K562 (cell line): ENCODE measurements around the gene HMX1. TPM values are rescaled to one million over a fixed set of nuclear protein-coding genes. Genes with fewer than 3 reads are reported as not detected.

ENCODE experiments used
- ATAC-seq: fragments of 200-7000 bp; cut with Tn5 transposase; 3 replicates; pipeline ENCODE4 v1.9.1; 2020; ENCODE audit warnings: moderate library complexity
- BruUV-seq: library from RNA; stranded (reverse); fragments of 400-500 nt; replicated peaks from 2 replicates; lab custom pipeline; 2021; lab: Mats Ljungman, UMichigan
- CTCF ChIA-PET: fragments of 300-600 bp; formaldehyde crosslinking; extraction: SDS; loops from one replicate; lab custom pipeline; 2021; ENCODE audit warnings: low intra/inter-chr PET ratio; lab: Yijun Ruan, JAX
- POLR2A ChIA-PET: fragments of 300-600, 350-650 bp; sonication (Branson Sonifier 250); formaldehyde crosslinking; extraction: SDS; loops from one replicate; lab custom pipeline; 2021; ENCODE audit warnings: antibody characterized with exemption, inconsistent platforms; lab: Yijun Ruan, JAX
- DNase-seq, 4 experiments: peaks; one replicate each; pipeline versions ENCODE4 v3.0.0 to v3.0.0-alpha.2; 2011 to 2018; ENCODE audit warnings: low spot score in 3 of 4, mixed read lengths in 3 of 4; ENCODE audit errors: extremely low read depth in 1 of 4
- FAIRE-seq: peaks from 2 replicates; lab custom pipeline; 2011; peaks lifted over from hg19 to GRCh38; lab: Jason Lieb, UNC
- H2AFZ ChIP-seq: 2 replicates; pipeline ENCODE4 v1.6.0; 2011; ENCODE audit warnings: low read depth, low read length, control low read depth, inconsistent platforms
- H3K27ac ChIP-seq: fragments of 200-600 bp; 3 replicates; pipeline ENCODE4 v1.8.0; 2011; ENCODE audit warnings: low read depth, mild to moderate bottlenecking, control low read depth, inconsistent platforms, low read length, moderate library complexity, mixed read lengths; ENCODE audit errors: extremely low read depth
- H3K27me3 ChIP-seq, 2 experiments: fragments of 300-600 bp in 1 of 2; 2 replicates in 1 of 2; 3 replicates in 1 of 2; pipeline versions ENCODE4 v1.6.0 to v1.8.0; 2011; ENCODE audit warnings: inconsistent platforms in 2 of 2, low read length in 2 of 2, mild to moderate bottlenecking in 1 of 2, mixed read lengths in 1 of 2, moderate library complexity in 1 of 2; ENCODE audit not compliant: control insufficient read depth in 2 of 2, insufficient read depth in 2 of 2
- H3K36me3 ChIP-seq: fragments of 300-600 bp; 3 replicates; pipeline ENCODE4 v1.8.0; 2011; ENCODE audit warnings: mild to moderate bottlenecking, low read length, inconsistent platforms; ENCODE audit not compliant: control insufficient read depth, insufficient read depth
- H3K4me1 ChIP-seq, 2 experiments: fragments of 200-600 bp in 1 of 2; replicated peaks in 1 of 2; 2 replicates in 1 of 2; 3 replicates in 1 of 2; pipeline versions ENCODE4 v1.5.1 to v1.8.0; 2011; ENCODE audit warnings: inconsistent platforms in 2 of 2, low read length in 2 of 2, mild to moderate bottlenecking in 1 of 2, mixed read lengths in 1 of 2, moderate library complexity in 1 of 2; ENCODE audit not compliant: control insufficient read depth in 2 of 2, insufficient read depth in 2 of 2
- H3K4me2 ChIP-seq: 2 replicates; pipeline ENCODE4 v1.6.1; 2011; ENCODE audit warnings: low read length, control low read depth, inconsistent platforms, mixed read lengths; ENCODE audit not compliant: insufficient read depth
- H3K4me3 ChIP-seq: fragments of 200-600 bp; sonication (generic), shearing (Covaris generic); 2 replicates; pipeline ENCODE4 v1.5.1; 2016; ENCODE audit warnings: control low read depth, inconsistent platforms
- H3K79me2 ChIP-seq: fragments of 200-600 bp; 3 replicates; pipeline ENCODE4 v1.8.0; 2011; ENCODE audit warnings: low read length, inconsistent platforms; ENCODE audit not compliant: control insufficient read depth, insufficient read depth
- H3K9ac ChIP-seq, 2 experiments: 2 replicates each; pipeline versions ENCODE4 v1.6.0 to v1.6.1; 2011; ENCODE audit warnings: low read depth in 2 of 2, low read length in 2 of 2, control low read depth in 1 of 2, inconsistent platforms in 1 of 2, mild to moderate bottlenecking in 1 of 2, mixed read lengths in 1 of 2; ENCODE audit not compliant: insufficient read depth in 1 of 2
- H3K9me1 ChIP-seq: one replicate; pipeline ENCODE4 v1.6.0; 2011; ENCODE audit warnings: inconsistent platforms, mild to moderate bottlenecking, low read length, moderate library complexity; ENCODE audit not compliant: control insufficient read depth, insufficient read depth
- H3K9me3 ChIP-seq: replicated peaks from 2 replicates; pipeline ENCODE4 v1.5.1; 2011; ENCODE audit warnings: low read depth, low read length, inconsistent platforms; ENCODE audit not compliant: control insufficient read depth, insufficient read depth
- H4K20me1 ChIP-seq: replicated peaks from 2 replicates; pipeline ENCODE4 v1.6.1; 2011; ENCODE audit warnings: low read length, inconsistent platforms, mixed read lengths; ENCODE audit not compliant: control insufficient read depth, insufficient read depth
- NEUROD1 ChIP-seq: fragments of 150-350 bp; IDR thresholded peaks from 2 replicates; pipeline ENCODE4 v1.6.1; 2014; ENCODE audit warnings: borderline replicate concordance, low read length, low read depth; ENCODE audit not compliant: partially characterized antibody
- RBM14 ChIP-seq: fragments of 200-400 bp; formaldehyde crosslinking; IDR thresholded peaks from 2 replicates; pipeline ENCODE4 v1.6.1; 2018; ENCODE audit warnings: low read depth, mild to moderate bottlenecking, low read length, moderate library complexity, borderline replicate concordance; ENCODE audit not compliant: insufficient read depth
- ZNF778 ChIP-seq: fragments of 450-650 bp; formaldehyde crosslinking; IDR thresholded peaks from 2 replicates; pipeline ENCODE4 v1.4.0; 2020; ENCODE audit warnings: mild to moderate bottlenecking, moderate library complexity
- WGBS: fragments of 100-300 bp; shearing (Covaris generic); methylation state at CpG from one replicate; pipeline ENCODE4 v1.1.6; 2016; ENCODE audit warnings: low coverage, mixed read lengths; ENCODE audit not compliant: insufficient coverage; ENCODE audit errors: missing lambda C conversion rate; 5-methylcytosine and 5-hydroxymethylcytosine counted together
- in situ Hi-C: fragments of 300-500 bp; cut with MboI; formaldehyde crosslinking; loops from 4 replicates; pipeline ENCODE4 v1.15.0; 2018; ENCODE audit warnings: inconsistent platforms, mixed read lengths
- intact Hi-C: fragments of 100-400 bp; cut with micrococcal nuclease; formaldehyde crosslinking; loops from 2 replicates; pipeline ENCODE4 v1.14.2; 2022
- polyA plus RNA-seq, 8 experiments: library from polyadenylated mRNA; depleted of rRNA in 4 of 8; stranded (reverse) in 5 of 8; unstranded in 3 of 8; fragments of >200 nt; fragmentation: Nextera tagmentation in 2 of 8; fragmentation: Illumina TruSeq in 1 of 8; extraction: Ambion mirVana in 2 of 8; extraction: Trizol in 1 of 8; gene quantifications; 2 replicates each; pipeline versions ENCODE4 v1.2.1 to v1.2.3, GENCODE V29; 2011 to 2014; ENCODE audit warnings: inconsistent platforms in 1 of 8, missing spikeins in 1 of 8
- total RNA-seq, 7 experiments: library from RNA; depleted of rRNA in 6 of 7; stranded (reverse); fragments of >200 nt in 6 of 7; fragmentation: Illumina TruSeq in 2 of 7; extraction: Trizol in 2 of 7; gene quantifications; 2 replicates each; pipeline versions ENCODE4 v1.2.1 to v1.2.3, GENCODE V29; 2011 to 2021; ENCODE audit warnings: low replicate concordance in 1 of 7
- TF ChIP-seq, protein P1 (sequence below): fragments of 450-650 bp; IDR thresholded peaks from 2 replicates; pipeline ENCODE4 v1.6.1; 2016; ENCODE audit warnings: mild to moderate bottlenecking

The HMX1 gene
- total and polyA plus RNA-seq, 9 of the 15 experiments (the other 6 are each of a cell fraction or from before 2014, with no cell fraction given), result not detected

DNA sequence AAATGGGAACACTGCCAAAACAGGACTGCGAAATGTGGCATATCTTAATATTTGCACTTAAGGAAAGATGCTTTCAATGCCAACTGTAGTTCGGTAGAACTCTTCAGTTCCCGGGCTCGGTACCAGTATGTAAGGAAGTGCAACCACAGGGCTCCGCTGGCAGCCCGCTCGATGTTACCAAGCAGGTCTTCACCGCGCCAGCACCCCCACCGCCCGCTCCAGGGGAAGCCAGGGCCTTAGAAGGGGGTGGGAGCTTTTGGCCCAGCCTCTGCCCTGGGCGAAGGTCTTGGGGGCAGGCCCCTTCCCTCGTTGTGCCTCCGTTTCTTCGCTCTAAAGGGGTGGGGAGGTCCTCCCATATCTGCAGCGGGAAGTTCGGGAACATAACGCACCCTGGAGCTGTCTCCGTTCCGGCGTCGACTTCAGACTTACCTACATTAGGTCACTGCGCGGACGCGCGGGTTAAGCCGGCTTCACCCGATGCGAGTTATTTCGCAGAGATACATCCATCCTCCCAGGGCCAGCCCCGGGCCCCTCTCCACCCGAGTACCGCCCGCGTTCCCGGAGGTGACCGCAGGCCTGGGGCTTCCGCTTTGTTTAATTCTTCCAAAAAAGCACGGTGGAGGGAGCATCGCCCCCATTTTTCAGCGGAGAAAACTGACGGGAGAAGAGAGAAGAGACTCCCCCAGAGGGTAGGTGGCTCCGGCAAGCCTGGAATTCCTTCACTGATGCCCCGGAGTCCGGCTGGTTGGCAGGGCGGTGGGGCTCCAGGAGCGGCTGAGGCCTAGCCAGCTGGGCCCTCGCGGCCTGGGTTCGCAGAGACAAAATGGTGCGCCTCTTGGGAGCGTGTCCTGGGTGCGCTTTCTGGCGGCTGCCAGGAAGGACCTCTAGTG, 1.0 kb upstream of the HMX1 start:
- POLR2A ChIA-PET, result interaction anchor here (0.6 kb wide), 1 partner anchor 55 kb away, joined by 4 read pairs; no protein-coding TSS in a partner anchor
- Histone ChIP-seq H3K4me2 (no peak overlapping the region), H3K4me1 (no peaks in the 10 kb centered on the region), H3K9me3 (no peaks in the 10 kb centered on the region), H3K9ac (no peak overlapping the region), H3K27me3 (peaks cover 0 to 52% of the 10 kb centered on the region in 2 experiments; a peak in 2 of 5 replicates), H3K9me1 (no peaks in the 10 kb centered on the region), H3K4me3 (no peak overlapping the region), H3K79me2 (no peaks in the 10 kb centered on the region), H2AFZ (no peak overlapping the region), H3K27ac (no peak overlapping the region), H4K20me1 (no peaks in the 10 kb centered on the region; the same call in 1 of the 2 replicates), H3K36me3 (no peaks in the 10 kb centered on the region)
- BruUV-seq, result no TSS peak
- WGBS, result 30% methylated on average over 46 of the region's 55 CpGs
- TF ChIP-seq, protein P1, sequence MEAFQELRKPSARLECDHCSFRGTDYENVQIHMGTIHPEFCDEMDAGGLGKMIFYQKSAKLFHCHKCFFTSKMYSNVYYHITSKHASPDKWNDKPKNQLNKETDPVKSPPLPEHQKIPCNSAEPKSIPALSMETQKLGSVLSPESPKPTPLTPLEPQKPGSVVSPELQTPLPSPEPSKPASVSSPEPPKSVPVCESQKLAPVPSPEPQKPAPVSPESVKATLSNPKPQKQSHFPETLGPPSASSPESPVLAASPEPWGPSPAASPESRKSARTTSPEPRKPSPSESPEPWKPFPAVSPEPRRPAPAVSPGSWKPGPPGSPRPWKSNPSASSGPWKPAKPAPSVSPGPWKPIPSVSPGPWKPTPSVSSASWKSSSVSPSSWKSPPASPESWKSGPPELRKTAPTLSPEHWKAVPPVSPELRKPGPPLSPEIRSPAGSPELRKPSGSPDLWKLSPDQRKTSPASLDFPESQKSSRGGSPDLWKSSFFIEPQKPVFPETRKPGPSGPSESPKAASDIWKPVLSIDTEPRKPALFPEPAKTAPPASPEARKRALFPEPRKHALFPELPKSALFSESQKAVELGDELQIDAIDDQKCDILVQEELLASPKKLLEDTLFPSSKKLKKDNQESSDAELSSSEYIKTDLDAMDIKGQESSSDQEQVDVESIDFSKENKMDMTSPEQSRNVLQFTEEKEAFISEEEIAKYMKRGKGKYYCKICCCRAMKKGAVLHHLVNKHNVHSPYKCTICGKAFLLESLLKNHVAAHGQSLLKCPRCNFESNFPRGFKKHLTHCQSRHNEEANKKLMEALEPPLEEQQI, result no peak
- TF ChIP-seq NEUROD1 (no peak), RBM14 (no peak), ZNF778 (no peak)
- intact Hi-C loops, result no loop called here
- CTCF ChIA-PET, result no interaction called here
- in situ Hi-C loops, result no loop called here
- FAIRE-seq, result no peak
- DNase-seq, result no peak
- no peak for ATAC-seq
